ENCODE data around the gene SOX12.
"Not testable (repeated sequence)": the region's sequence is repeated elsewhere in the genome, so short reads cannot be mapped to it uniquely, and the experiment has no call there.

SOX12 gene

GRCh38 chr20:328975-329695, 3.8 kb downstream of the SOX12 start:
- DNase-seq = no peak

DNA sequence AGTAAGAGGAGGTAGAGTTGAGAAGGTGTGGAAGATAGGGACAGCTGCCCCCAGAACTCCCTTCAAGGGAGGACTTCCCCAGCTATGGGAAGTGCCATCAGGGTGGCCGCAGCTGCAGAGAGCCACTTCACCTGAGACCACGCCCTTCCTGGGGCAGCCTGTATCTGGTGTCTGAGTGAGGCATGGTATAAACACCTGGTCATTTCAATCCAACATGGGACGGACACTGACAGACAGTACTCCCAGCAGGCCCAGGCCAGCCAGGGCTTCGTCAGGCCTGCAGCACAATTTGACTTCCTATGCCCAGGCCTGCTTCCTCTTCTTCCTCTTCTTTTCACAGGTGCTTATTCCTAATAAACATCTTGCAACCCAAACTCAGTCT, 4.5 kb downstream of the SOX12 start:
- no peak for DNase-seq

DNA sequence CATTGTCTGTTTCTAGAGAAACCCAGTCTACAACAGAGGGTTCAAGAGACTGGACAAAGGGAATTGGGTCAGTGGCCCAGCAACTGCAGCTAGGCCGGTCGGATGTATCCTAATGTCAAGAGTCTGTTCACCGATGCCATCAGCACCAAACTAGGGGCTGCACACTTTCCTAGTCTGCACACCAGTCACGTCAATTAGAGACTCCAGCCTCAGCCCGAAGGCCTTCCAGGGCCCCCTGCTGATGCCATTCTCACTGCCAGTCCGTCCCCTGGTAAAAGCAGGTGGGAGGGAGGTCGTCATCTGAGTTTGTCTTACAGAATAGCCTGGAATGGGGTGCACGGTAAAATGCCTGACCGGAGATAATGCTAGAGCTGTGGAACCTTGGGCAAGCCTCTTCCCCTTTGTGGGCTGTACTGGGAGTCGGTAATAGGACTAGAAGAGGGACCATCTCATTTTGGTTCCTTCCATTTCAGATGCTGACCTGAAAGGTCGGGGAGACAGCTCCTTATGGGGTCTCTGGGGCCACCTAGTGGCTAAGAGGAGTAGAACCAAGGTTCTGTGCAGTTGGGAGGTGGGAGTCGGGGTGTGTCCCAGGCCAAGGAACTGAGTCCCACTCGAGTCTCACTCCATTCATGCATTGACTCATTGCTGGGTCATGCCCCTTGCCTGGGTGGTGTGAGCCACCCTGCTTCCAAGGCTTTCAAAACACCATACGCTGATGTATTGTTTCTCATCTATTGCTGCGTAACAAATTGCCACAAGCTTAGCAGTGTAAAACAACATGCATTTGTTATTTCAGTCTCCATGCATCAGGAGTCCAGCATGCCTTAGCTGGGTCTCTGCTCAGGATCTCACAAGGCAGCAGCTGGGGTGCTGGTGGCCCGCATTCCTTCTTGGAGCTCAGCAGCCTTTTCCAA, 5.1 kb downstream of the SOX12 start:
- DNase-seq = peak; percentile 31 to 67

- no peak for DNase-seq
Measured at GRCh38 chr20:334578-334977, 9.2 kb downstream of the SOX12 start.

GRCh38 chr20:336040-336439, 10.7 kb downstream of the SOX12 start:
- DNase-seq = not testable (repeated sequence)

DNA sequence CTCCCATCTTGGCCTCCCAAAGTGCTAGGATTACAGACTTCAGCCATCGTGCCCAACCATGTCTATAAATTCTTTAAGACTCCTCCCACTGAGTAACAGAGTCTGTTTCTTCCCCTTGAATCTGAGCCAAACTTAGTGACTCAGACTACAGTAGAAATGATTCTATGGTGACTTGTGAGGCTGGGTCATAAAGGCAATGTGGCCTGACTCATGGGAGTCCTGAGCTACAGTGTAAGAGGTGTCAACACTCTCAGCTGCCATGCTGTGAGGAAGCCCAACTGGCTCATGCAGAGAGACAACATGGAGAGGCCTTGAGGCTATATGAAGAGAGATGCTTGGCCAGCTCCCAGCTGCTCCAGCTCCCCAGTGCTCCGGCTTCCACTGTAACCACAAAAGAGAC, 16.3 kb downstream of the SOX12 start:
- peak in 1 of 2 experiments; percentile 31 for DNase-seq

DNA sequence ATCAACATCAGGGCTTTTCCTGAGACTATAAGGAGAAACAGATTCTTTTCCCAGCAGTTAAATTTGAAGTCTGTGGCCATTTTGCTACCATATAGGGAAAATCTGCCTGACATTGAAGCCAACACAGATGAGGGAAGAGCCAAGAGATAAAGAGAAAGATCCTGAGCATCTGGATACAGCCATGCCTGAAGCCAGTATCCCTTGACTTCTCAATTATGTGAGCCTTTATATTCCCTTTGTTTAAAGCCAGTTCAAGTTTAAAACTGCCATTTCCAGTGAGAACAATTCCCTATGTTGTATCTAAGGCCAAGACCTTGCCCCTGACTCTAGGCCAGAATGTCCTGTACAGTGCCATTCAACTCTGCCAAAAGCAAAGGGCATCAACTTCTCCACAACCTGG, 17.8 kb downstream of the SOX12 start:
- DNase-seq = no peak

DNA sequence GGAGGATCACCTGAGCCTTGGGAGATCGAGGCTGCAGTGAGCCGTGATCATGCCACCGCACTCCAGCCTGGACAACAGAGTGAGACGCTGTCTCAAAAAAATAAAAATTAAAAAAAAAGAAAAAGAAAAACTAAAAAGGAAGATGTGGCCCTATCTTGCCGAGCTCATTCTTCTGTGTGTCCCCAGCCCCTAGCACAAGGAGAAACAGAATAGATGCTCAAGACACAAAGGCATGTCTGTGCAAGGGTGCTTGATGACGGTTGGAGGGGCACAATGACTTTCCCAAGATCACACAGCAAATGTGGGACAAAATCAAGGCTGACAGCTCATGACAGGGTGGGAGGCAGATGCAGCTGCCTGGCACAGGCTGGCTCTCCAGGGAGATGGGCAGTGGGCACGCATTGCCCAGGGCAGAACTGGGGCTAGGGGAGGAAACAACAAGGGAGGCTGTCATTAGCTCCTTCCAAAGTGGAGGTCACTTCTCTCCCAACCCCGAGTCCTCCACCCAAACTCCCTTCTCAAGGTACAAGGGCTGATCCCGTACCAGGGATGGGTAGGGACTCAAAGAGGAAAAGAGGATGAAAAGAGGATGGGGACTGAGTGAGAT, 20.8 kb downstream of the SOX12 start:
- no peak for DNase-seq

- peak; percentile 48 to 77 for DNase-seq
Measured at GRCh38 chr20:346640-347316, 21.4 kb downstream of the SOX12 start, which contains the start of gene NRSN2. Gene NRSN2 (plus strand): TSS chr20:347111. CDS start chr20:349644, 2,533 bp downstream.

DNA sequence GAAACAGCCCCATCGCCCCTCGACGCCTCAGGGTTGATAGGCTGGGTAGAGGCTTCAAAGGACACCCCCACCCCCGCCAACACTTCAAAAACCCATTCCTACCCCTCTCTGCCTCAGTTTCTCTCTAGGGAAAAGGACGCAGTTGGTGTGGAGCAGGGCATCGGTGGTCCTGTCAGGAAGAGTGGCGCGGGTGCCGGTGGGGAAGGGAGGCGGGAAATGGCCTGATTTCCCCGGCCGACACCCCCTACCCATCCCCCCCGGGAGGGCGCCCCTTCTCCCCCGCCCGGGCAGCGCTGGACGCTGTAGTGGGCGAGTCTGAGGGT, 21.9 kb downstream of the SOX12 start:
- DNase-seq = no peak

- DNase-seq = peak; percentile 95 to 97
Measured at GRCh38 chr20:347640-348484, 22.5 kb downstream of the SOX12 start.

DNA sequence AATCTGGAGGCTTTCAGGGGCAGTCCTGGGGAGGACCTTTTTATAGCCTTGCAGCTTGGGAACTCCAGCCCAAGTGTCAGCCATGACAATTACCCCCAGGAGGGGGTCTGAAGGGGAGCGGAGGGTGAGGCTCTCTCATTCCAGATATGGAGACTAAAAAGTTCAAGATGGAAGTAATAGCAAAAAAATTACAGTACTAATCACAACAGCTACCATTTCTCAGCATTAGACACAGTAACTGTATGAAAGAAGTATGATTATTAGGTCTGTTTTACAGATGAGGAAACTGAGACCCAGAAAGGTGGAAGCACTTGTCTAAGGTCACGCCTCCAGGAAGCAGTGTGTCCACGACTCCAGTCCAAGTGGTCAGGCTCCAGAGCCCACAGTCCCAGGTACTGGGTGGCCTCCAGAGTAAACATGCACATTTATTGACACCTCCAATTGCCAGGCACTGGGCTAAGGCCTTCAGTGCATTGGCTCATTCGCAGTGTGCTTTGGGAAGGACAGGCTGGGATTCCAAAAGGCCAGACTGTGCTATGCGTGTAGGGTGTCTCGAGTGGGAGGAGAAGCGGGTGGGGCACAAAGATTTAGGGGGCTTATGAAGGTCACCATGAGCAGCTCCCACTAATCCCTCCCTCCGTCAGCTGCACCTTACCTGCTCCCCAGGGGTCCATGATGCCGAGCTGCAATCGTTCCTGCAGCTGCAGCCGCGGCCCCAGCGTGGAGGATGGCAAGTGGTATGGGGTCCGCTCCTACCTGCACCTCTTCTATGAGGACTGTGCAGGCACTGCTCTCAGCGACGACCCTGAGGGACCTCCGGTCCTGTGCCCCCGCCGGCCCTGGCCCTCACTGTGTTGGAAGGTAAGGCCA, 23.9 kb downstream of the SOX12 start:
- DNase-seq = no peak

DNA sequence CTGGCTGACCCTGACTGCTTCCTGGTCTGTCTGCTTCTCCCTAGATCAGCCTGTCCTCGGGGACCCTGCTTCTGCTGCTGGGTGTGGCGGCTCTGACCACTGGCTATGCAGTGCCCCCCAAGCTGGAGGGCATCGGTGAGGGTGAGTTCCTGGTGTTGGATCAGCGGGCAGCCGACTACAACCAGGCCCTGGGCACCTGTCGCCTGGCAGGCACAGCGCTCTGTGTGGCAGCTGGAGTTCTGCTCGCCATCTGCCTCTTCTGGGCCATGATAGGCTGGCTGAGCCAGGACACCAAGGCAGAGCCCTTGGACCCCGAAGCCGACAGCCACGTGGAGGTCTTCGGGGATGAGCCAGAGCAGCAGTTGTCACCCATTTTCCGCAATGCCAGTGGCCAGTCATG, 27.8 kb downstream of the SOX12 start:
- DNase-seq = peak in 1 of 2 experiments; percentile 27

DNA sequence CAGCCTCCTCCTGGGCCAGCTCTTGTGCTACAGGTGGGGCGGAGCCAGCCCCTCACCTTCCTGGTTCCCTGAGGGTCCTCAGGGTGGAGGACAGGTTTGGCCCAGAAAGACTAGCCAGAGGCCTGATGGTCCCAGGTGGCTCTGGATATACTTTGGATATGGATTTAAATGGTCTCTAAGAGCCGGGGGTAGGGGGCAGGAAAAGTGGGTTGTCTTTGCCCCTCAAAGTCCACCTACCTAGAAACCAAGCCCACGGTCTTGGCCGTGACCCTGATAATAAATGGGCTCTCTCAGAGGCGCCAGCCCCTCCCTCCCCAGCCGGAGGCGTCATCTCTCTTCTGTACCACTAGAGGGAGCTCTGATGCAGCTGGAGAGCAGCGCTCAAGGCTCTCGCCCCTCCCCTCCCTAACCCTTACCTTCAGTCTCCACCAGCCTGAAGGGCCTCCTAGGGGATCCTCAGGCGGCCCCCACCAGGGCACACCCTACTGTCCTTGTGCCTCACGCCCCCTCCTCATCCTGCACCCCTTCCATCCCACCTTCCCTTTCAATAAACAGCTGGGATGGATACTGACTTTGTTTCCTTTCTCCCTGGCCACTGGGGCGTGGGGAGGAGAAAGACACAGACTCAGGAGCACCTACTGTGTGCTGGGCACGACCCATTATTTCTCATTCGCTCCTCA, 29.1 kb downstream of the SOX12 start:
- peak; percentile 39 to 88 for DNase-seq

- DNase-seq = not testable (repeated sequence)
Measured at GRCh38 chr20:356154-356553, 30.8 kb downstream of the SOX12 start.

DNA sequence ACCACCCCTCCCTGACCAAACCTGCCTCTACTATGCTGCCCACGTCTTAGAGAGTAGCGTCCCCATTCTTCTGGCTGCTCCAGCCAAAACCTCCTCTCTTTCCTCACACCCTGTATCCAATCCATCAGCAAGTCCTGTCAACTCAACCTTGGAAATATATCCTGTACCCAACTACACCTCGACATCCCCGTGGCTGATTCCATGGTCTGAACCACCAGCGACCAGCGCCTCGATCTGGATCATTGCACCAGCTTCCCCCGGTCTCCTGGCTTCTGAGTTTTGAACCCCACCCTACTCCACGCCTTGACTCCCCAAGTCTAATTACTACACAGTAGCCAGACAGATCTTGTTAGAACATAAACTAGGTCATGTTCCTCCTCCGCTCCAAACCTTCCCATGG, 31.4 kb downstream of the SOX12 start:
- DNase-seq = no peak

- no peak for DNase-seq
Measured at GRCh38 chr20:358891-359555, 33.7 kb downstream of the SOX12 start.

- DNase-seq = no peak
Measured at GRCh38 chr20:361561-361960, 36.2 kb downstream of the SOX12 start.

DNA sequence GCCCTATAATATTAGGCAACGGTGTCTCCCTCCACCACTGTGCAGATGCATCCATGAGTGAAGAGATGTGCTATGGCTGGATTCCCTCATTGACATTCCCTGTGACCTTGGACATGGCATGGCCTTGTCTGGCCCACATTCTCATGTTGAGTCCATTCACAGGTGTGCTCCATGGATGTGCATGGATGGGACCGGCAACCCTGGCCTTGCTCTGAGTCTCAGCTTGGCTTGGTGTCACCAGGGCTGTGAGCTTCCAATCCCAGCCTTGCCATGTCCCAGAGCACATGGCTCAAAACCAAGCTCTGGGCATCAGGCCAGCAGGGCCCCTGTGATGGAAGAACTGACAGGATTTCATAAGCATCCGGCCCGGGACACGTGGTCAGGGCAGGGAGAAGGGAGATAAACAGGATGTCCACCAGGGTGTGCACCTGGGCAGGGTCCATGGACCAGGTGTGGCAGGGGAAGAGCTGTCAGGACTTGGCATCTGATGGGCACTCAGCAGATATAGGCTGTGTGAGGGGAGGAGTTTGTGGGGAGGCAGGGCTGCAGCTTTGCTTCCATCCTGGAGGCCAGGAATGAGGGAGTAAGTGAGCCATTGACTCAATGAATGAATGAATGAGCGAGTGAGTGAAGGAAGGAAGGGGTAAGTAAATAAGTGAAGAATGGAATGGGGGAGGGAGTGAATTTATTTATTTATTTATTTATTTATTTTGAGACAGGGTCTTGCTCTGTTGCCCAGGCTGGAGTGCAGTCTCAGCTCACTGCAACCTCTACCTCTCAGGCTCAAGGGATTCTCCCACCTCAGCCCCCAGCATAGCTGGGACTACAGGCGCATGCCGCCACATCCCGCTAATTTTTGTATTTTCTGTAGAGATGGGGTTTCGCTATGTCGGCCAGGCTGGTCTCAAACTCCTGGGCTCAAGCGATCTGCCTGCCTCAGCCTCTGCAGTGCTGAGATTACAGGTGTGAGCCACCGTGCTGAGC, 37.2 kb downstream of the SOX12 start:
- peak; percentile 80 to 91 for DNase-seq

All from NCI-H446 (cell line).